Right cardiac atrium (tissue), 5 donors: ENCODE data around the gene GALC. TPM values are rescaled to one million over a fixed set of nuclear protein-coding genes. Genes with fewer than 3 reads are reported as not detected.
"Not testable (repeated sequence)": the region's sequence is repeated elsewhere in the genome, so short reads cannot be mapped to it uniquely, and the experiment has no call there.

Experiments used
- ATAC-seq, 2 donors: fragments of 200-7000 bp; cut with Tn5 transposase; one replicate each; pipeline versions ENCODE4 v1.8.0 to v1.9.1; 2020; ENCODE audit warnings: moderate library complexity in 2 of 2, mild to moderate bottlenecking in 1 of 2
- DNase-seq, 3 donors: peaks; one replicate each; pipeline ENCODE4 v3.0.0-alpha.2; 2020
- H3K27ac ChIP-seq: one replicate; pipeline ENCODE4 v1.5.1; 2013; ENCODE audit warnings: mild to moderate bottlenecking, low read length, control low read depth, moderate library complexity
- H3K27me3 ChIP-seq: one replicate; pipeline ENCODE4 v1.6.1; 2013; ENCODE audit not compliant: control insufficient read depth, insufficient read depth
- H3K4me1 ChIP-seq: one replicate; pipeline ENCODE4 v1.6.1; 2013; ENCODE audit warnings: low read length; ENCODE audit not compliant: control insufficient read depth, insufficient read depth
- H3K4me3 ChIP-seq: one replicate; pipeline ENCODE4 v1.5.1; 2013; ENCODE audit warnings: low read length, control low read depth
- H3K9me3 ChIP-seq: one replicate; pipeline ENCODE4 v1.6.1; 2013; ENCODE audit warnings: low read length; ENCODE audit not compliant: control insufficient read depth
- WGBS: extraction: QIAGEN DNeasy Blood & Tissue Kit; methylation state at CpG from one replicate; pipeline ENCODE4 v1.1.7; 2013; 5-methylcytosine and 5-hydroxymethylcytosine counted together
- intact Hi-C, 4 donors: fragments of 100-400 bp; cut with DNase I; formaldehyde crosslinking; loops; one replicate each; pipeline versions ENCODE4 v1.11.0 to v1.14.0; 2022 to 2023
- polyA plus RNA-seq: library from polyadenylated mRNA; stranded (reverse); fragments of 200-250 nt; gene quantifications from one replicate; pipeline ENCODE4 v1.2.3, GENCODE V29; 2013
- total RNA-seq, 4 donors: library from RNA; stranded (reverse); fragmentation: NEBNext Ultra II Directional; extraction: Animal tissue kit (Norgen Biotek cat#: 25700); gene quantifications; one replicate each; pipeline ENCODE4 v1.2.1, GENCODE V29; 2021
- donor health status: healthy with polysubstance abuse.
- donor health status: DM: no; HTN: yes; CAD: no.
- donor health status: DM: no; HTN: no; CAD: no.
- donor health status: DM: no; HTN: yes; CAD: no; lungs with severe emphysema.
- donor health status: DM: yes; HTN: yes; CAD: no.

The GALC gene
- total and polyA plus RNA-seq, 5 donors, result 9.9 to 20.8 (median 20.4) TPM

GRCh38 chr14:88025313-88025712, 32.3 kb upstream of the GALC start:
- H3K27me3 ChIP-seq, result no peaks in the 10 kb centered on the region
- WGBS, result 46% methylated on average over 3 of the region's 3 CpGs
- intact Hi-C loops, result no loop called here
- no peak overlapping the region for H3K4me3 ChIP-seq
- DNase-seq, result no peak
- no peaks in the 10 kb centered on the region for H3K9me3 ChIP-seq
- ATAC-seq, result no peak
- no peaks in the 10 kb centered on the region for H3K4me1 ChIP-seq
- no peak overlapping the region for H3K27ac ChIP-seq

- H3K9me3 ChIP-seq, DNase-seq, H3K4me1 ChIP-seq, H3K27me3 ChIP-seq, ATAC-seq, H3K4me3 ChIP-seq, intact Hi-C loops, H3K27ac ChIP-seq: not testable (repeated sequence)
- 53% methylated on average over 11 of the region's 11 CpGs for whole genome bisulfite sequencing
Observed at GRCh38 chr14:88024252-88025086, 31.5 kb upstream of the GALC start.

GRCh38 chr14:88023658-88024187, 30.7 kb upstream of the GALC start:
- Histone ChIP-seq H3K27me3 (no peaks in the 10 kb centered on the region), H3K9me3 (no peaks in the 10 kb centered on the region), H3K4me1 (no peaks in the 10 kb centered on the region), H3K4me3 (no peak overlapping the region), H3K27ac (no peak overlapping the region)
- ATAC-seq (no peak), DNase-seq (no peak)
- 42% methylated on average over 3 of the region's 3 CpGs for WGBS
- intact Hi-C loops, result no loop called here

- WGBS, result 90% methylated on average over 2 of the region's 2 CpGs
- Histone ChIP-seq H3K9me3 (no peaks in the 10 kb centered on the region), H3K4me3 (no peak overlapping the region), H3K4me1 (no peaks in the 10 kb centered on the region), H3K27me3 (no peaks in the 10 kb centered on the region), H3K27ac (no peak overlapping the region)
- intact Hi-C loops, result loop anchor here in 1 of 4 donors (10.0 kb wide), 2 partner anchors 147 to 367 kb away; partner anchors contain the start of gene SPATA7
- ATAC-seq, result no peak
- no peak for DNase-seq
Observed at GRCh38 chr14:88017535-88017934, 24.6 kb upstream of the GALC start.

- no peak overlapping the region for H3K27ac ChIP-seq
- H3K27me3 ChIP-seq, result no peaks in the 10 kb centered on the region
- WGBS, result 93% methylated on average over 2 of the region's 2 CpGs
- intact Hi-C loops, result loop anchor here in 1 of 4 donors (10.0 kb wide), 2 partner anchors 148 to 368 kb away; partner anchors contain the start of gene SPATA7
- no peak for ATAC-seq
- H3K9me3 ChIP-seq, result no peaks in the 10 kb centered on the region
- no peak overlapping the region for H3K4me3 ChIP-seq
- no peak for DNase-seq
- H3K4me1 ChIP-seq, result no peaks in the 10 kb centered on the region
Observed at GRCh38 chr14:88016768-88017167, 23.8 kb upstream of the GALC start.

GRCh38 chr14:88013750-88014349, 20.9 kb upstream of the GALC start:
- no peaks in the 10 kb centered on the region for H3K27me3 ChIP-seq
- 5% methylated on average over 7 of the region's 7 CpGs for WGBS
- ATAC-seq (peak; percentile 92 to 94), DNase-seq (peak; percentile 61 to 80 (median 75))
- intact Hi-C loops, result loop anchor here in 1 of 4 donors (10.0 kb wide), 2 partner anchors 151 to 371 kb away; partner anchors contain the start of gene SPATA7
- no peak overlapping the region for H3K27ac ChIP-seq
- H3K4me3 ChIP-seq, result no peak overlapping the region
- no peaks in the 10 kb centered on the region for H3K9me3 ChIP-seq
- H3K4me1 ChIP-seq, result no peaks in the 10 kb centered on the region

- no peak for ATAC-seq
- Histone ChIP-seq H3K27ac (no peak overlapping the region), H3K27me3 (no peaks in the 10 kb centered on the region), H3K9me3 (no peaks in the 10 kb centered on the region), H3K4me3 (no peak overlapping the region), H3K4me1 (no peaks in the 10 kb centered on the region)
- intact Hi-C loops, result loop anchor here in 1 of 4 donors (10.0 kb wide), 2 partner anchors 152 to 372 kb away; partner anchors contain the start of gene SPATA7
- no peak for DNase-seq
- WGBS, result 69% methylated on average over 5 of the region's 5 CpGs
Observed at GRCh38 chr14:88012495-88012894, 19.5 kb upstream of the GALC start.

GRCh38 chr14:88010331-88010730, 17.3 kb upstream of the GALC start:
- H3K27ac ChIP-seq, result no peak overlapping the region
- ATAC-seq (no peak), DNase-seq (no peak)
- 69% methylated on average over 2 of the region's 2 CpGs for WGBS
- no peaks in the 10 kb centered on the region for H3K27me3 ChIP-seq
- no peak overlapping the region for H3K4me3 ChIP-seq
- H3K9me3 ChIP-seq, result no peaks in the 10 kb centered on the region
- intact Hi-C loops, result loop anchor here in 1 of 4 donors (10.0 kb wide), 2 partner anchors 154 to 374 kb away; partner anchors contain the start of gene SPATA7
- H3K4me1 ChIP-seq, result no peaks in the 10 kb centered on the region

GRCh38 chr14:88009486-88009885, 16.5 kb upstream of the GALC start:
- DNase-seq (no peak), ATAC-seq (no peak)
- Histone ChIP-seq H3K4me1 (no peaks in the 10 kb centered on the region), H3K9me3 (no peaks in the 10 kb centered on the region), H3K27ac (no peak overlapping the region), H3K27me3 (no peaks in the 10 kb centered on the region), H3K4me3 (no peak overlapping the region)
- 81% methylated on average over 1 of the region's 1 CpG for WGBS
- intact Hi-C loops, result no loop called here

- ATAC-seq, result no peak
- Histone ChIP-seq H3K9me3 (no peaks in the 10 kb centered on the region), H3K4me1 (no peaks in the 10 kb centered on the region), H3K27me3 (no peaks in the 10 kb centered on the region), H3K4me3 (no peak overlapping the region), H3K27ac (no peak overlapping the region)
- DNase-seq, result no peak
- 89% methylated on average over 2 of the region's 2 CpGs for WGBS
- intact Hi-C loops, result no loop called here
Observed at GRCh38 chr14:88008039-88008742, 15.2 kb upstream of the GALC start.
